ENCODE data around the gene XXYLT1. TPM values are rescaled to one million over a fixed set of nuclear protein-coding genes. Genes with fewer than 3 reads are reported as not detected.

XXYLT1 gene
- total and polyA plus RNA-seq, 10 of the 15 experiments (the other 5 are each of a cell fraction or from before 2014, with no cell fraction given) = 1.2 to 14.2 (median 9.3) TPM

DNA sequence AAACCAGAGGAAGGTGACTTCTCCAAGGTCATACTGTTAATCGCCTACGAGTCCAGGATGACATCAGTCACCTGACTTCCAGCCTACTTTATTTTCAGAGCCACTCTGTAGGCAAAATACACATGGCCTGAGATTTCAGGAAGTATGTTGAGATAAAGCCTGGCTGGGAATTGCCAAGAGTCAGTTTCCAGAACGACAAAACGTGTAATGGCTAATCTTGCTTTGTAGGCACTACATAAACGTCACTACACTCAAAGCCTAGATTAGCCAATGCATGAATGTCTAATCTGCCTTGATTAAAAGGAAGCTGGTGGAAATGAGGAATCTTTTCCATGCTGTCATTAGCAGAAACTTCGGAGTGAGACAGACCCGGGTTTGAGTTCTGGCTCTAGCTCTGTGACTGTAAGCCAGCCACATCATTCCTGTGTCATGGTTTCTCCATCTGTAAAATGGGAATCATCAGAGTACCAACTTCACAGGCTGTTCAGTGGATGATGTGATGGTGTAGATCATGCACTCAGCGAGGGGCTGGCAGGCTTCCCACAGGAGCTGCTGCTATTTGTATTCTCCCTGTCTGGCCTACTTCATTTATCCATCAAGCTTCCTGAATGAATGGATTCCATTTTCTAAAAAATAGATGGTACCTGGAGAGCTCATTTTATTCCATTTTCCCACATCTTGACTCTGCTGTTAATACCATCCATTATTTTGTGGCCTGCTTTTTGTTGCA lies 241.9 kb downstream of the XXYLT1 start:
- SMC1A ChIA-PET (ENCODE audit: uncharacterized antibody, unreplicated experiment) = no interaction called here

More for the DNA sequence above, 241.9 kb downstream of the XXYLT1 start:
- Histone ChIP-seq H3K79me2 (ENCODE audit: control insufficient read depth, insufficient read depth, low read length) (no peaks in the 10 kb centered on the region), H3K27me3 (replicated peaks in 1 of 2; ENCODE audit: control insufficient read depth in 2 of 2, insufficient read depth in 2 of 2, low read length in 1 of 2) (no peaks in the 10 kb centered on the region; a peak in 1 of 4 replicates), H3K4me2 (ENCODE audit: control insufficient read depth, insufficient read depth) (no peak overlapping the region), H3K27ac (ENCODE audit: control insufficient read depth, insufficient read depth) (no peak overlapping the region), H3K4me3 (no peak overlapping the region), H2AFZ (ENCODE audit: control insufficient read depth, low read depth, low read length) (no peak overlapping the region), H3K36me3 (ENCODE audit: control insufficient read depth in 2 of 2, insufficient read depth in 2 of 2, low read length in 1 of 2) (no peaks in the 10 kb centered on the region), H3K9me3 (replicated peaks; ENCODE audit: control insufficient read depth, insufficient read depth, low read length) (no peaks in the 10 kb centered on the region; the same call in 2 of the 3 replicates), H3K4me1 (ENCODE audit: control insufficient read depth, insufficient read depth, low read length) (no peaks in the 10 kb centered on the region), H4K20me1 (ENCODE audit: control insufficient read depth, insufficient read depth) (no peaks in the 10 kb centered on the region), H3K9ac (ENCODE audit: control insufficient read depth, insufficient read depth, low read length) (no peak overlapping the region)
- BruUV-seq (replicated peaks) = no TSS peak
- FAIRE-seq (no peak), DNase-seq (ENCODE audit: low read depth, low spot score) (no peak), ATAC-seq (no peak)
- in situ Hi-C loops (cut with MboI) = no loop called here
- ChIA-PET CTCF (no interaction called here), POLR2A (interaction anchor here (0.5 to 0.7 kb wide), 2 partner anchors 17 to 400 kb away, joined by 3 to 5 read pairs; no protein-coding TSS in a partner anchor), RAD21 (ENCODE audit: unreplicated experiment) (no interaction called here)
- no peak for TF ChIP-seq RELA (IDR thresholded peaks at IDR 0.05; ENCODE audit: borderline replicate concordance, partially characterized antibody)
- TF ChIP-seq RELB (IDR thresholded peaks at IDR 0.05; ENCODE audit: low read depth) = no peak
- no peak for TF ChIP-seq E4F1 (IDR thresholded peaks at IDR 0.05; ENCODE audit: borderline replicate concordance, partially characterized antibody)
- TF ChIP-seq, protein P1, sequence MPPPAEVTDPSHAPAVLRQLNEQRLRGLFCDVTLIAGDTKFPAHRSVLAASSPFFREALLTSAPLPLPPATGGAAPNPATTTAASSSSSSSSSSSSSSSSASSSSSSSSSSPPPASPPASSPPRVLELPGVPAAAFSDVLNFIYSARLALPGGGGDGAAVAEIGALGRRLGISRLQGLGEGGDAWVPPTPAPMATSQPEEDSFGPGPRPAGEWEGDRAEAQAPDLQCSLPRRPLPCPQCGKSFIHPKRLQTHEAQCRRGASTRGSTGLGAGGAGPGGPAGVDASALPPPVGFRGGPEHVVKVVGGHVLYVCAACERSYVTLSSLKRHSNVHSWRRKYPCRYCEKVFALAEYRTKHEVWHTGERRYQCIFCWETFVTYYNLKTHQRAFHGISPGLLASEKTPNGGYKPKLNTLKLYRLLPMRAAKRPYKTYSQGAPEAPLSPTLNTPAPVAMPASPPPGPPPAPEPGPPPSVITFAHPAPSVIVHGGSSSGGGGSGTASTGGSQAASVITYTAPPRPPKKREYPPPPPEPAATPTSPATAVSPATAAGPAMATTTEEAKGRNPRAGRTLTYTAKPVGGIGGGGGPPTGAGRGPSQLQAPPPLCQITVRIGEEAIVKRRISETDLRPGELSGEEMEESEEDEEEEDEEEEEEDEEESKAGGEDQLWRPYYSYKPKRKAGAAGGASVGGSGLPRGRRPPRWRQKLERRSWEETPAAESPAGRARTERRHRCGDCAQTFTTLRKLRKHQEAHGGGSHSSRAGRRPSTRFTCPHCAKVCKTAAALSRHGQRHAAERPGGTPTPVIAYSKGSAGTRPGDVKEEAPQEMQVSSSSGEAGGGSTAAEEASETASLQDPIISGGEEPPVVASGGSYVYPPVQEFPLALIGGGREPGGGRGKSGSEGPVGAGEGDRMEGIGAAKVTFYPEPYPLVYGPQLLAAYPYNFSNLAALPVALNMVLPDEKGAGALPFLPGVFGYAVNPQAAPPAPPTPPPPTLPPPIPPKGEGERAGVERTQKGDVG (CRISPR knock-in tag; IDR thresholded peaks at IDR 0.05) = no peak
- no peak for TF ChIP-seq KDM1A (IDR thresholded peaks at IDR 0.05; ENCODE audit: borderline replicate concordance)
- no peak for TF ChIP-seq SREBF1 (IDR thresholded peaks at IDR 0.05; ENCODE audit: low read length)
- TF ChIP-seq TCF12 (IDR thresholded peaks at IDR 0.05; ENCODE audit: low read depth, low read length) = no peak
- no peak for TF ChIP-seq STAT3 (IDR thresholded peaks at IDR 0.05; ENCODE audit: low read depth, low read length)
- TF ChIP-seq ZNF384 (IDR thresholded peaks at IDR 0.05; ENCODE audit: borderline replicate concordance, low read depth, low read length) = no peak
- no peak for TF ChIP-seq IKZF1 (conservative IDR thresholded peaks at IDR 0.05)
- no peak for TF ChIP-seq IRF3 (IDR thresholded peaks at IDR 0.05)
- no peak for TF ChIP-seq TARDBP (IDR thresholded peaks at IDR 0.05; ENCODE audit: borderline replicate concordance)
- TF ChIP-seq SMAD5 (IDR thresholded peaks at IDR 0.05; ENCODE audit: low read depth) = no peak
- intact Hi-C loops (cut with micrococcal nuclease; ENCODE audit: unreplicated experiment) = no loop called here
- 30% methylated on average over 8 of the region's 8 CpGs for WGBS (ENCODE audit: insufficient coverage, insufficient replicate concordance, low lambda C conversion rate, missing lambda C conversion rate)
